Esophagus muscularis mucosa (tissue), 4 donors: ENCODE results near the gene ATF6.

Experiments used
- EP300 ChIP-seq: sonication (generic); formaldehyde crosslinking; IDR thresholded peaks from one replicate; pipeline ENCODE4 v1.6.1; 2017; ENCODE audit warnings: antibody characterized with exemption
- POLR2AphosphoS5 ChIP-seq, 2 donors: sonication (generic); formaldehyde crosslinking; IDR thresholded peaks; one replicate each; pipeline ENCODE4 v1.6.1; 2017; ENCODE audit warnings: antibody characterized with exemption in 2 of 2
- TF ChIP-seq, protein P1 (sequence below), 3 experiments: fragments of 200-600 bp in 2 of 3; fragments of 450-650 bp in 1 of 3; sonication (generic) in 2 of 3; IDR thresholded peaks; one replicate each; pipeline ENCODE4 v1.5.1; 2017 to 2019; ENCODE audit warnings: antibody characterized with exemption in 3 of 3, mild to moderate bottlenecking in 2 of 3, moderate library complexity in 1 of 3

DNA sequence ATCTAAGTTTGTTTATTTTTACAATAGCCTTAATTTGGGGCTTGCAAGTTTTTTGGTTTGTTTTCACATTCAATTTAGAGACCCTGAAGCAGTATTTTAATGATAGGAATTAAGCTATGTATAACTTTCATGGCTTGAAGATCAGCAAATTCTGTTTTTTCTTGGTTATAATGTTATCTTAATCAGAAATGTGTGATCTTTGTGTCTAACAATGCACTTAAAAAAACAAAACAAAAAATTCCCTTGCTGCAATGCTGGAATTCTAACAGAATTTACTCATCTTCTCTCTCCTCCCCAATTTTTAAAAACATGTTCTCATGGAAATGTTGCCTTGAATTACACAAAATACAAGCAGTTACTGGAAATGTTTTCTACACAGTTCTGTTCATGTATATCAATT lies 144.5 kb downstream of the ATF6 start:
- TF ChIP-seq EP300 (no peak), POLR2AphosphoS5 (IDR thresholded peaks at IDR 0.05) (no peak)
- TF ChIP-seq, protein P1, sequence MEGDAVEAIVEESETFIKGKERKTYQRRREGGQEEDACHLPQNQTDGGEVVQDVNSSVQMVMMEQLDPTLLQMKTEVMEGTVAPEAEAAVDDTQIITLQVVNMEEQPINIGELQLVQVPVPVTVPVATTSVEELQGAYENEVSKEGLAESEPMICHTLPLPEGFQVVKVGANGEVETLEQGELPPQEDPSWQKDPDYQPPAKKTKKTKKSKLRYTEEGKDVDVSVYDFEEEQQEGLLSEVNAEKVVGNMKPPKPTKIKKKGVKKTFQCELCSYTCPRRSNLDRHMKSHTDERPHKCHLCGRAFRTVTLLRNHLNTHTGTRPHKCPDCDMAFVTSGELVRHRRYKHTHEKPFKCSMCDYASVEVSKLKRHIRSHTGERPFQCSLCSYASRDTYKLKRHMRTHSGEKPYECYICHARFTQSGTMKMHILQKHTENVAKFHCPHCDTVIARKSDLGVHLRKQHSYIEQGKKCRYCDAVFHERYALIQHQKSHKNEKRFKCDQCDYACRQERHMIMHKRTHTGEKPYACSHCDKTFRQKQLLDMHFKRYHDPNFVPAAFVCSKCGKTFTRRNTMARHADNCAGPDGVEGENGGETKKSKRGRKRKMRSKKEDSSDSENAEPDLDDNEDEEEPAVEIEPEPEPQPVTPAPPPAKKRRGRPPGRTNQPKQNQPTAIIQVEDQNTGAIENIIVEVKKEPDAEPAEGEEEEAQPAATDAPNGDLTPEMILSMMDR (IDR thresholded peaks at IDR 0.05), result no peak
